Fibroblast of skin of back (primary cell): ENCODE results near the gene TRPV4.
A peak's percentile ranks its signal among the peaks of the same experiment; 100 is the strongest.
"Not testable (repeated sequence)": the region's sequence is repeated elsewhere in the genome, so short reads cannot be mapped to it uniquely, and the experiment has no call there.

ENCODE experiments used
- DNase-seq: peaks from one replicate; pipeline ENCODE4 v3.0.0-alpha.2; 2013

The TRPV4 gene

DNA sequence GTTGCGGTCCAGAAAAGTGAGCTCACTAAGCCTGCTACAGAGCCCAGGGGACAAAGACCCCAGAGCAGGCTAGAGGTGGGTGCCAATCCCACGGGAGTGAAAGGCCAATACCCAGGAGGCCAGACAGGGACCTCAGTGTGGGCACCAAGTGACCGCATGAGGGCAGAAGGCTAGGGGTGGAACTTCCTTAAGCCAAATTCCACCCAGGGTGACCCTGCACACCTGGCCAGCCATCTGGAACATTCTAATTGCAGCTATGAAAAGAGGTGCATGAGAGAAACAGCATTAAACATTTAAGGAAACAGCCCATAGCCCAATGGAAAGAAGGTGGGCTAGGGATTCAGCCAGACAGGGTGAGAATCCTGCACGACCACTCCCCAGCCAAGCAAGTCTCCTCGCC, 27.8 kb upstream of the TRPV4 start:
- no peak for DNase-seq

DNA sequence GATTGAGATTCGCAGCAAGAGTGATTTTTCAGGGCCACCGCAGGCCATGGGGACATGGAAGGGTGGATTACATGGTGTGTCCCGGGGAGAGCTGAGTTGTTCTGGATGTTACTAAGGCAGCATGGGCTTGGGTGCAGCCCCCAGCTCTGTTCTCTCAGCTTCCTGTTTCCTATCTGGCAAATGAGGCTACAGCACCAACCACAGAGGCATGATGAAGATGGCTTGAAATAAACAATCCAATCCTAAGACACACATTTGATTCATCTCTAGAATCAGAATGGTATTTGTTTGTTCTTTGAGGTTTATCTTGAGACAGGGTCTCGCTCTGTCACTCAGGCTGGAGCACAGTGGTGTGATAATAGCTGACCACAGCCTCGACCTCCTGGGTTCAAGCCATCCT, 25.6 kb upstream of the TRPV4 start:
- no peak for DNase-seq

DNA sequence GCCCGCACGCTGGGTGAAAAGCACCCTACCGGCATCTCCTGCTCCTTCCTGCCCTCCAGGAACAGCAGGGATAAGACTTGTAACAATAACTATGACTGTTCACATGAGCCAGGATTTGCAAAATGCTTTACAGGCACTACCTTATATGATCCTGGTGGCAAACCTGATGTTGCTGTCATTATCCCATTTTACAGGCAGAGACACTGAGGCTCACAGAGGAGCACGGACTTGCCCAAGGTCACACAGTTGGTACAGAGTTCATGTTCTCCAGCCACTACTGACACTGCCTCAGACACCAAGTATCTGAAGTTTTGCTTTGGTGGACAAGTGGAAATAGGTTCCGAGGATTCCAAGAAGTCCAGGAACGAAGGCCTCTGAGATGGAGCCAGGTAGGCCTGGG, 24.5 kb upstream of the TRPV4 start:
- no peak for DNase-seq

DNA sequence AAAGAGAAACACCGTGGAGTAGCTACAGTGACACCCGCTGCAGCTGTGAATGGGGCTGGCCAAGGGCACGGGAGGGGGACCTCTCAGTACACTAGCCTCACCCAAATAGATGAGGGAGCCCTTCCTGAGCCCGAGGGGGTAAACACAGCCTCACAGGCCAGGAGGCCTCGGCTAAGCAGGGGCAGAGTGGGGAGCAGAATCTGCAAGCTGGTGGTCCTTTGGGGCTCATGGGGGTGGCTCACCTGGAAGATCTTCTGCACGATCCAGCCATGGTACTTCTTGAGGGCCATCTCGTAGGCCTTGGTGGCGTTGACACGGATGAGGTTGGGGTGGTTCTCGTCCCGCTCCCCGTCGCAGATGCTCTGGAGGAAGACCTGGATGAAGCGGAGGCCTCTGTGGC, 22.2 kb upstream of the TRPV4 start:
- no peak for DNase-seq

DNA sequence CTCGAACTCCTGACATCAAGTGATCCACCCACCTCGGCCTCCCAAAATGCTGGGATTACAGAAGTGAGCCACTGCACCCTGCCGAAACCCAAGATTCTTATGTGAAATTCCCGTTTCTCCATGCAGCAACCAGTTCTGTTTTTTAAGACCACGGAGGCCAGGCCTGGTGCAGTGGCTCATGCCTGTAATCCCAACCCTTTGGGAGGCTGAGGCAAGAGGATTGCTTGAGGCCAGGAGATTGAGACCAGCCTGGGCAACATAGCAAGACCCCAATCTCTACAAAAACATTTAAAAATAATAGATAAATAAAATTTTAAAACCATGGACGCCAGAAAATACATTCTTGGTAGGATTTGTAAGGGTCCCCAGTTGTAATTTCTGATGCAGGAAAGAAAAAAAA, 17.3 kb upstream of the TRPV4 start:
- DNase-seq = not testable (repeated sequence)

DNA sequence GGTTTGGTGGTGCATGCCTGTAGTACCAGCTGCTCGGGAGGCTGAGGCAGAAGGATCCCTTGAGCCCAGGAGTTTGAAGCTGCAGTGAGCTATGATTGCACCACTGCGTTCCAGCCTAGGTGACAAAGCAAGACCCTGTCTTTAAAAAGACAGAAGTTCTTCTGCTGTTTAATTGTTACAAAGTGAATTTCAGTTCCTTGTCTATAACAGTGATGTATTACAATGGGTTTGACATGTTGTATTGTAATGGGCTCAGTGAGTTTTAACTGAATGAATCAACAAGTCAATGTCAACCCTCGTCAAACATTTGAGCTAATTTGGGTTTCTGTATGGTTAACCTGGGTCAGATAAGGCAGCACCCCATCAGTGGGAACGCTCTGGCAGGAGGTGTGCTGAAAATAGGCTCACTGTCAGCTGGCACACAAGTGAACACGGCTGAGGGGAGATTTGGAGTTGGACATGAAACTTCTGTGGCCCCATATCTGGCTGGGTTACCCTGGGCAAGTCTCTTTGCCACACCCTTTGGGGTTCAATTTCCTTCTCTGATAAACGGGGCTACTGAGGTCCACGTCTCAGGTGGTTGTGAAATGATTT, 14.0 kb upstream of the TRPV4 start:
- DNase-seq = no peak

DNA sequence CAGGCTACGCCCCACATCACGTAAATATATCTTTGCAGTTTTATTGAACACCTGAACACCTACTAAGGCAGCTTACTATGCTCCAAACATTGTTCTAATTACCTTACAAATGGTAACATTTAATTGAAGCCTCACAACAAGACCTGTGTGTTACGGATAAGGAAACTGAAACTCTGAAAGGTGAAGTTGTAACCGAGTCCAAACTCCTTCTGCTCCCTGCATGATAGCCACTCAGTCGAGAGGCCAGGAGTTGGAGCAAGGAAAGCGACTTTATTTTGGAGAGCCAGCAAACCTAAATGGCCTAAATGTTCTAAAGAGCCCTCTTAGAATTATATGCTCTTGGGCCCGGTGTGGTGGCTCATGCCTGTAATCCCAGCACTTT, 12.6 kb upstream of the TRPV4 start:
- no peak for DNase-seq

DNA sequence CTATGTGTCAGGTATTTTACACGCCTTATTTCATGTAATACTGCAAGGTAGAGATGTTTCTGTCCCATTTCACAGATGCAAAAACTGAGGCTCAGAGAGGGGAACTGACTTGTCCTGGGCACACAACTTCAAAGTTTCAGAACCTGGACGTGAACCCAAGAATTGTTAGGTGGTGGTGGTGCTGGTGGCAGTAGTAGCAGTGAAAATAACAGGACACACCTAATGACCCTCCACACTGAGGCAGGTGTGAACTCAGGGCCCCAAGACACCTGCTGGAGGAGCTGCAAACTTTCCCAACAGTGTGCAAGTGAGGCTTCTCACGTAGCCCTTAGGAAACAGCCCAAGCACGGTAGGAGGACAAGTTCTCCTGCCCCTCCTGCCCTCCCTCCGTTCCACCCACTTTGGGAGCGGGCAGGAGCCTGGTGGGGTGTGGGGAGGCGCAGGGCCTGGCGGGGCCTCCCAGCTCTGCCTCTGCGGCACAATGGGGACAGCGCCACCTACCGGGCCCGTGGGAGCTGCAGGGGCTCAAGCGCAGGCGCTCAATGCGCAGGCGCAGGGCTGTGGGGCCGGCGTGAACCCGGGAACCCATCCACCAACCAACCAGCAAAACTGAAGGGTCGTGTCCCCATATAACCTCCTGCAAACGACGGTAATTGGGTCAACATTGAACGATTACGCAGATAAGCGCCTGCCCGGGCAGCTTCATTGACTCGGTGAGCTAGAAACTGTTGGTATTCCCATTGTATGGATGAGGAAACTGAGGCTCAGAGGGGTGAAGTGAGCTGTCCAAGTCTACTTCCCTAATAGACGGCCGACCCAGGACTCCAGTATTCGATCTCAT, 12.0 kb upstream of the TRPV4 start:
- peak; percentile 70 for DNase-seq

DNA sequence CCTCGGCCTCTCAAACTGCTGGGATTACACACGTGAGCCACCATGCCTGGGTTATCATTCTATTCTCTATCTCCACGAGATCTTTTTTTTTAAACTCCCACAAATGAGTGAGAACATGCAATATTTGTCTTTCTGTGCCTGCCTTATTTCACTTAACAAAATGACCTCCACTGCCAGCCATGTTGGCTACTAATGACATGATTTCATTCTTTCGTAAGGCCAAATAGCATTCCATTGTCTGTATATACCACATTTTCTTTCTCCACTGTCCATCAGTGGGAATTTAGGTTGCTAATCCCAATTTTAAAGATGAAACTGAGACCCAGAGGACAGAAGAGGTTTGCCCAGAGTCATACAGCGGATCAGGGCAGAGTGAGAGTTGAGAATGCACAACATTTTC, 10.9 kb upstream of the TRPV4 start:
- no peak for DNase-seq

DNA sequence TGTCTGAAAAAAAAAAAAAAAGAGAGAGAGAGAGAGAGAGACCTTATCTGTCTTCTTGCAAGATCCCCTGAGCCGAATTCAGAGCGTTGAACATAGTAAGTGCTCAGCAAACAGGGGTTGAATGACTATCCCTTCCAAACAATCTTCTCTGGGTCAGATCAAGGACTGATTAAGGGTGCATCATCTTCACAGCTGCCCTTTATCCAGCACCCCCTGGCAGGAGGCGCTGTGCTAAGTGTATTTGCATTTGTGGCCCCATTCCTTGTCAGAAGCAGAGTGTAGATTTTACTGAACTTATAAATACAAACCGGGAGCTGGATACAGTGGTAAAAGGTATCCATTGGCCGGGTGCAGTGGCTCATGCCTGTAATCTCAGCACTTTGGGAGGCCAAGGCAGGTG, 8.8 kb upstream of the TRPV4 start:
- DNase-seq = no peak

DNA sequence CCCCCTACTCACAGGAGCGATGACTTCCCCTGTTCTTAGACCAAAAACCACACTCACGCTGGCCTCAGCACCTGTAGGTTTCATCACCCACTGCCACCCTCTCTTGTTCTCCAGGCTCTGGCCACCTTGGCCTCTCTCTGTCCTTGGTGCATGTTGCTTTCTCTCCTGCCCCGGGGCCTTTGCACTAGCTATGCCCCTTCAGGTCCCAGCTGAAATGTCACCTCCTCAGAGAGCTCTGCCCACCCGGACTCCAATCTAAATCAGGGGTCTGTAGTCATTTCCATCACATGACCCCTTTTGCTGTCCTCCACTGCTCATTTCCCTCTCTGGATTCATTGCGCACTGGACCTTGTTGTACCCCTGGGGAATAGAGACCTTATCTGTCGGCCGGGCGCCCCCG, 8.2 kb upstream of the TRPV4 start:
- DNase-seq = no peak

DNA sequence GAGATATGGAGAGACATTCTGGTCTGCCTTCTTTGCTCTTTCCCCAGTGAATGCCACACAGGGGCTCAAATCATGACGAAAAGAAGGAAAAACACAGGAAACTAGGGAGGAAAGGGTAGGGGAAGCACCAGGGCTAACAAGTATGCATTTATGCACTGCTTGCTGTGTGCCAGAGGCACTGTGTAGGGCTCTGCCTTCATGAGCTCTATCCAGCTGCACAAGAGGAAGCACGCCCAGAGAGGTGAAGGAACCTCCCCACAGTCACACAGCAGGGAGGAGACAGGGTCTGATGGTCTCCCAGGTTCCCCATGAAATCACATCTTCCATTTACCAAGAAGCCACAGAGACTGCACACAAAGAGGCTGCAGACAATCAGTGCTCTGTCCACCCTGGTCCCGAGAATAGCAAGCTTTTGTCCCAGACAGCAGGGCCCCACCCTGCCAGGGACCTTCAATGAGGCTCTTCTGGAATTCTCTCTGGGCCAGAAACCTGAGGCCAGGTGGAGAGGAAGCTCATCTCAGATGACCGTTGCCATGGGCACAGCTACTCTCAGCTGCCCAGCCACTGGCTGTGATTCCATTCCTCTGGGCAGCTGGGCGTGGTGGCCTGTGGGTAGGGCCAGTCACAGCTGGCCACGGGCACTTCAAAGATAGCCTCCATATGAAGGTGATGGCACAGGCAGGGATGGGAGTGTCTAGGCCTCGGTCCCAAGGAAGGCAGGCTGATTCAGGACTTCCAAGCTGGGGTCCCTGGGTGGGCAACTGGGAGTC, 7.3 kb upstream of the TRPV4 start:
- no peak for DNase-seq

DNA sequence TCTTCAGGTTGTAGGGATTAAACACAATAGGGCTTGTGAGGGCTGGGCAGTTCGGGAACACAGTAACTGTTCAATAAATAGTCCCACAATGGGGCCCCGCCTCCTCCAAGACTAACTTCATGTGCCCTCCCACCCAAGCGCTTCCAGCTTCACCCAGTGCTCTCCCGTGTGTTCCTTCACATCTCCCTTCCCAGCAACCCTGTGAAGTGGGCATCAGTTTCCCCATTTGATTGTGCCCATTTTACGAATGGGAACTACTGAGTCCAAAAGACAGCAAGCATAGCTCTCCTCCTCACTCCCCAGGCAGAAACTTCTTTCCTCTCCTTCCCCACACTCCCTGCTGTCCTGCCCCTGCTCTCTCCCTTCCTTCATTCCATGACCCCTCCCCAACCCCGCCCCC, 6.2 kb upstream of the TRPV4 start:
- DNase-seq = no peak

DNA sequence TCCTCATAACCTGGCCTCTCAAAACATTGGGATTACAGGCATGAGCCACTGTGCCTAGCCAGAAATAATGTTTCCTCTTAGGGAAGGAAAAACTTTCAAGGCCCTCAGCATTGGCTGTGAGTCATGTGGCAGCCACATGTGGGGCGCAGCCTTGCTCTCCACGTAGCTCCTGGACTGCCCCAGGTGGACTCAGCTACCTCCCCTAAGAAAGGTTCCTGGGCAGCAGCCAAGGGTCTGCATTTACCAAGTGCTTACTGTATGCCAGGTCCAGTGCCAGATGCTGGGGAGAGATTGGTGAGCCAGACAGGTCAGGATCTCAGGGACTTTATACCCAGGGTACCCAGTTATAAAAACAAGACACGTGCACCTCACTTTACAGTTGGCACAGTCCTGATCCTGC, 3.7 kb upstream of the TRPV4 start:
- DNase-seq = no peak

DNA sequence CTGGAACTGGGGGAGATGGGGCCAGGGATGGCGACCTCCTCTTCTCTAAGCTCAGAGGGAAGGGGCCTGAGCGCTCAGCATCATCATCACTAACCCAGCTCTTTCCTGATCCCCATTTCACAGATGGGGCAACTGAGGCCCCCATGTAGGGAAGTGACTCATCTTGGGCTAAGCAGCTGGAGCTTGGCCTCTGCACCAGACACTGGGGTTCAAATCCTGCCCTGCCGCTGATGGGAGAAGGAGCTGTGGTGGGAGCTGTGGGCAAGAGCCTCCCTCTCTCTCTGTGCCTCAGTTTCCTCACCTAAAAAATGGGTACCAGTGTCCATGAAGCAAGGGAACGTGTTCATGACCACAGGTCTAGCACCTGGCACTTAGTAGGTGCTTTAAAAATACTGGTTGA, 2.6 kb upstream of the TRPV4 start:
- no peak for DNase-seq

DNA sequence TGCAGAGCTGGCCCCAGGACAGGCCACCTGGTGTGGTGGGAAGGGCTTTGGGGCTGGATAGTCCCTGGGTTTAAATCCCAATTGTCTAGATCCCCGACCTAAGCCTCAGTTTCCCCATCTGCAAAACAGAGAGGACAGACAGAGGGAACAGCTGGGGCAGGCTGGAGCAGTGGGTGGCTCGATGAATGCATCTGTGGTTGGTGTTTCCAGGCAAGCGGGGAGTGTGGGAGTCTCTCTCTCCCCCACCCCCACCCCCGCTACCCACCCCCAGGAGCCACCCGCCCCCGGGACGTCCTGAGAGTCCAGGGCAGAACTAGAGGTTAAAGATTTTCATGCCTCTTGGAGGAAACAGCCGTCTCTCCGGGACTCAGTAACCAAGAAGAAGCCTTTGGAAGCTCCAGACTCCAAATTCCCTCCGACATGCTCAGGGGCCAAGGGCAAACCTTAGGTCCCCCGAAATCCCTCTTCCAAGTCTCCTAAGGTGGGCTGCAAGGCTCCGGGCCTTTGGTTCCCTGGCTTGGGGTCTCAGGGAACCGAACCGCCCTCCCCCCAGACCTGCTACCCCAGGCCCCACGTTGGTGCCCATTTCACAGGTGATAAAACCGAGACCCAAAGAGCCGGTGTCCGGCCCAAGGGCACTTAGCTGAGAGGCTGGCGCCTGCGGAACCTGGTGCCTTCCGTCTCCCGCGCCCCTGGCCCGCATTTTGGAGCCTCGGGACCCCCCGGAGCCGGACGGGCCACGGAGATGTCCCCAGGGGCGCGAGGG, 474 bp downstream of the TRPV4 start:
- DNase-seq = no peak

DNA sequence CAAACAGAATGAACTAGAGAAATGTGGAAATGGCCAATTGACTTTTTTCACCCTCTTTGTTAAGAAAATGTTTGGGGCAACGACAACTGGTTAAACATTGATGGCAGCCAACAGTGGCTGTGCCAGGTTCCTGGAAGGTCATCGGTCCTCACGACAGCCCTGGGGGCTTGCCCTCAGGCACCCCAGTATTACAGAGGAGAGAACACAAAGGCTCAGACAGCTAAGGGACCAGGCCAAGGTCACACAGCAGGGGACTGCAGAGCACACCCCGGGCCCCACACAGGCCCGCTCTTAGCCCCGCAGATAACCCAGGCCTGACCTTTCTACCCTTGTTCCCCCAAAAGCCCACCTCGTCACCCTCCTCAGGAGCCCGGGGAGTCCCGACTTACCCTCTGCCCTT, 1.3 kb downstream of the TRPV4 start:
- no peak for DNase-seq

DNA sequence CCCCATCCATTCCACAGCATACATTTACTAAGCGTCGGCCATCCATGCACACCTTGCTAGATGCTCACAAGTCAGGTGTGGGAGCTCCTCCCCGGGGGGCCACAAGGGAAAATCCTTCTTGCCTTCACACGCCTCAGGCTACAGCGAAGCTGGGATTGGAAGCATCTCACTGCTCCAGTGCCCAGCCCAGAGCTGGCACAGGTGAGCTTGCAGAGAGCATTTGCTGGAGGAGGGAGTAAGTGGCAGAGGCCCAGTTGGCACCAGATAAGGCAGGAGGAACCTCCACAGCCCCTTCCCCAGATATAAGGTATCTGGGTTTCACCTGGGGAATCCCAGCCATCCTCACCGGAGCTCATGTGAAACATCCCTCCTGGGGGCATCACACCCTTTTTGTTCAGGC, 1.8 kb downstream of the TRPV4 start:
- DNase-seq = no peak

DNA sequence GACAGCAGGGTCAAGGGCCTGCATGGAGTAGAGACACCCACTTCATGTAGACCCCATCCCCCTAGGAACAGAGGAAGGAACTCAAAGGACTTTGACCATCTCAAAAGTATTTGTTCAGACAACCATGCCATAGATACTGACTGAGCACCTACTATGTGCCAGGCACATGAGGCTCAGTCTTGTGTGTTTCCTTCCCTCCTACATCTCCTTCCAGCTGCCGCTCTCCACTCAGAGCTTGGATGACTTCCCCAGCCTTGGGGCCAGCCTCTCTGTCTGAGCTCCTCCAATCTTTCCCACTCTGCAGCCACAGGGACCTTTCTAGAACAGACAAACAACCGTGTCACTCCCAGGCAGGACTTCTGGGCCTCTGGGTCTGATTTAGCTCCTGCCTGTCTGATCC, 2.5 kb downstream of the TRPV4 start:
- no peak for DNase-seq

DNA sequence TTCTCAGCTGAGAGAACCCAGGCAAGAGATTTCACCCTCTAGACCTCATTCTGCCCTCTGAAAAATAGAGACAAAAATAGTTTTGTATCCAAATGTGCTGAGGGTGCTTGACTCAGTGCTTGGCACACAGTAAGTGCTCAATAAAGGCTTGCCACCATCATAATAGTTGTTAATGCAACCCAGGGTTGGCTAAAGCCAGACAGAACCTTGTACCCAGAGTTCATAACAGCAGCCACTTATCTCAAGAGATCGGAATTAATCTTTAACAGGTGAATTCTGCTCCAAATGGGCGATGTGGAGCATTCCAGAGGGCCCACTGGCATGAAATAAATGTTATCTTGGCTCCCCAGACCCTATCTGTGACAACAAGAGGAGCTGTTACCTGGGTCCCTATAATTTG, 2.9 kb downstream of the TRPV4 start:
- no peak for DNase-seq

DNA sequence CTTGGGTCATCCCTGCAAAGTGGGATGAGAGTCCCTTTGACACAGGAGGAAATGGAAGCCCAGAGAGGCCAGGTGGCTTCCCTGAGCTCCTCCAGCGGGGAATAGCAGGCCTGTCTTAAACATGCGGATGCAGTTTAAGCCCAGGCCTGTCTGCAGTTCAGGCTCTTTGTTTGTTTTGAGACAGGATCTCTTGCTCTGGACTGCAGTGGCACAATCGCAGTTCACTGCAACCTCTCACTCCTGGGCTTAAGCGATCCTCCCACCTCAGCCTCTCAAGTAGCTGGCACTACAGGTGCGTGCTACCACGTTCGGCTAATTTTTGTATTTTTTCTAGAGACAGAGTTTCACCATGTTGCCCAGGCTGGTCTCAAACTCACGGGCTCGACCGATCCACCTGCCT, 3.5 kb downstream of the TRPV4 start:
- no peak for DNase-seq

DNA sequence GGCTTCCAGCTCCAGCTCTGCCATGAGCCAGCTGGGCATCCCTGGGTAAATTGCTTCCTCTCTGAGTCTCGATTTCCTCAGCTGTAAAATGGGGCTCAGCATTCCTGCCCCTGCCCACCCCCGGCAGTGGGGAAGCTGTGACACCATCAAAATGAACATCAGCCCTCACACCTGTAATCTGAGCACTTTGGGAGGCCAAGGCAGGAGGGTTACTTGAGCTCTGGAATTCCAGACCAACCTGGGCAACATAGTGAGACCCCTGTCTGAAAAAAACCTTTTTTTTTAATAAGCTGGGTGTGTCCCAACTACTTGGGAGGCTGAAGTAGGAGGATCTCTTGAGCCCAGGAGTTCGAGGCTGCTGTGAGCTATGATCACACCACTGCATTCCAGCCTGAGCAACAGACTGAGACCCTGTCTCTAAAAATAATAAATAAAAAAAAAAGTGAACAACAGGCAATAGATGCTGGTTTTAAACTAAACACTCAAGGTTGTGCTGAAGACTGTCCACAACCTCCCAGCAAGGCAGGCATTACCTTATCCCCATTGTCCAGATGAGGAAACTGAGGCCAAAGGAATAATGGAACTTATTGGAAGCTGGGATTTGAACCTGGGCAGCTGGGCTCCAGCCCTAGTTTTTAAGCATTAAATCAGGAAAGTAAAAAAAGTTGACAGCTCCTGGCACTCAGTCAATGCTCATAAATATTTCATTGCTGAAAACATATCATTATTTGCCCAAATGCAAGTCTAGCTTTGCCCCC, 4.3 kb downstream of the TRPV4 start:
- no peak for DNase-seq
